Endothelial cell of umbilical vein (primary cell): ENCODE results near the gene NTN3. TPM values are rescaled to one million over a fixed set of nuclear protein-coding genes. Genes with fewer than 3 reads are reported as not detected.

Source experiments
- BruUV-seq: library from RNA; stranded (reverse); fragments of 400-500 nt; replicated peaks from 2 replicates; lab custom pipeline; 2021; lab: Mats Ljungman, UMichigan
- CTCF ChIA-PET: fragments of 300-600, 350-600 bp; sonication (Branson Sonifier 250); formaldehyde crosslinking; loops from one replicate; lab custom pipeline; 2021; ENCODE audit warnings: antibody characterized with exemption, inconsistent platforms; lab: Charles Lee
- POLR2A ChIA-PET: fragments of 300-600, 350-600 bp; sonication (Branson Sonifier 250); formaldehyde crosslinking; loops from one replicate; lab custom pipeline; 2021; ENCODE audit warnings: antibody characterized with exemption, inconsistent platforms; lab: Charles Lee
- DNase-seq: peaks from one replicate; pipeline ENCODE4 v3.0.0-alpha.2; 2011; ENCODE audit warnings: low read depth, low spot score
- FAIRE-seq: peaks from 2 replicates; lab custom pipeline; 2011; peaks lifted over from hg19 to GRCh38; lab: Jason Lieb, UNC
- H2AFZ ChIP-seq: 2 replicates; pipeline ENCODE4 v1.6.0; 2012; ENCODE audit warnings: low read depth, low read length, control low read depth, inconsistent platforms
- H3K27ac ChIP-seq: 2 replicates; pipeline ENCODE4 v1.5.1; 2011; ENCODE audit warnings: low read depth, mild to moderate bottlenecking, control low read depth, low read length, moderate library complexity; ENCODE audit not compliant: insufficient read depth
- H3K27me3 ChIP-seq, 2 experiments: 2 replicates each; pipeline versions ENCODE4 v1.6.0 to v1.6.1; 2011; ENCODE audit warnings: low read length in 2 of 2, mixed read lengths in 1 of 2; ENCODE audit not compliant: control insufficient read depth in 2 of 2, insufficient read depth in 2 of 2
- H3K36me3 ChIP-seq, 2 experiments: 2 replicates in 1 of 2; 3 replicates in 1 of 2; pipeline ENCODE4 v1.5.1; 2011; ENCODE audit warnings: low read length in 2 of 2, mild to moderate bottlenecking in 1 of 2, moderate library complexity in 1 of 2; ENCODE audit not compliant: control insufficient read depth in 2 of 2, insufficient read depth in 2 of 2; ENCODE audit errors: extremely low read depth in 1 of 2
- H3K4me1 ChIP-seq: 3 replicates; pipeline ENCODE4 v1.5.1; 2011; ENCODE audit warnings: mild to moderate bottlenecking, low read length; ENCODE audit not compliant: control insufficient read depth, insufficient read depth; ENCODE audit errors: extremely low read depth
- H3K4me2 ChIP-seq: 2 replicates; pipeline ENCODE4 v1.6.1; 2011; ENCODE audit warnings: low read length, control low read depth, mixed read lengths; ENCODE audit not compliant: insufficient read depth
- H3K4me3 ChIP-seq, 3 experiments: fragments of 200-600 bp in 1 of 3; sonication (generic), shearing (Covaris generic) in 1 of 3; replicated peaks in 1 of 3; 2 replicates each; pipeline ENCODE4 v1.5.1; 2011 to 2016; ENCODE audit warnings: control low read depth in 3 of 3, low read length in 3 of 3, mild to moderate bottlenecking in 2 of 3, inconsistent platforms in 1 of 3, low read depth in 1 of 3, moderate library complexity in 1 of 3; ENCODE audit not compliant: insufficient read depth in 1 of 3
- H3K79me2 ChIP-seq: 2 replicates; pipeline ENCODE4 v1.6.0; 2012; ENCODE audit warnings: low read length, inconsistent platforms; ENCODE audit not compliant: control insufficient read depth, insufficient read depth
- H3K9ac ChIP-seq: replicated peaks from 2 replicates; pipeline ENCODE3; 2011; ENCODE audit warnings: low read length, control low read depth; ENCODE audit not compliant: insufficient read depth; ENCODE audit errors: extremely low read depth
- H3K9me1 ChIP-seq: replicated peaks from 3 replicates; pipeline ENCODE4 v1.6.0; 2011; ENCODE audit warnings: mild to moderate bottlenecking, low read length; ENCODE audit not compliant: control insufficient read depth, insufficient read depth; ENCODE audit errors: extremely low read depth
- H3K9me3 ChIP-seq: replicated peaks from 2 replicates; pipeline ENCODE4 v1.5.1; 2012; ENCODE audit warnings: low read length, inconsistent platforms; ENCODE audit not compliant: control insufficient read depth, insufficient read depth
- H4K20me1 ChIP-seq: replicated peaks from 2 replicates; pipeline ENCODE3; 2011; ENCODE audit warnings: mild to moderate bottlenecking, low read length; ENCODE audit not compliant: control insufficient read depth, insufficient read depth; ENCODE audit errors: extremely low read depth
- CTCF ChIP-seq, 2 donors: IDR thresholded peaks; 1 replicate in 1 of 2; 2 replicates in 1 of 2; pipeline ENCODE4 v1.5.1; 2011; ENCODE audit warnings: low read length in 2 of 2, mild to moderate bottlenecking in 2 of 2, moderate library complexity in 2 of 2, control low read depth in 1 of 2, inconsistent platforms in 1 of 2, low read depth in 1 of 2; ENCODE audit not compliant: insufficient read depth in 1 of 2; ENCODE audit errors: extremely low read depth in 1 of 2
- EZH2 ChIP-seq: IDR thresholded peaks from 2 replicates; pipeline ENCODE4 v1.6.1; 2012; ENCODE audit warnings: borderline replicate concordance, low read depth, mild to moderate bottlenecking, moderate library complexity, low read length, inconsistent platforms; ENCODE audit not compliant: severe bottlenecking
- FOS ChIP-seq: IDR thresholded peaks from 2 replicates; pipeline ENCODE4 v1.6.1; 2011; ENCODE audit warnings: mild to moderate bottlenecking, low read length, moderate library complexity, borderline replicate concordance; ENCODE audit not compliant: insufficient read depth
- GATA2 ChIP-seq: IDR thresholded peaks from 2 replicates; pipeline ENCODE4 v1.7.0; 2011; ENCODE audit warnings: low read depth, mild to moderate bottlenecking, moderate library complexity, mixed read lengths, low read length; ENCODE audit not compliant: insufficient read length, insufficient read depth
- JUN ChIP-seq: IDR thresholded peaks from 2 replicates; pipeline ENCODE4 v1.6.1; 2011; ENCODE audit warnings: borderline replicate concordance, low read depth; ENCODE audit not compliant: insufficient read length, insufficient read depth
- MAX ChIP-seq: IDR thresholded peaks from 2 replicates; pipeline ENCODE4 v1.6.1; 2011; ENCODE audit not compliant: insufficient read depth, insufficient read length
- MYC ChIP-seq: IDR thresholded peaks from one replicate; pipeline ENCODE4 v1.6.1; 2011; ENCODE audit warnings: mild to moderate bottlenecking, low read depth, low read length
- POLR2A ChIP-seq: IDR thresholded peaks from 2 replicates; pipeline ENCODE4 v1.6.1; 2012; ENCODE audit warnings: low read depth, mild to moderate bottlenecking, control low read depth, low read length
- POLR2AphosphoS5 ChIP-seq: IDR thresholded peaks from 2 replicates; pipeline ENCODE4 v1.6.1; 2012; ENCODE audit warnings: low read depth, mild to moderate bottlenecking, control low read depth, low read length, moderate library complexity; ENCODE audit not compliant: insufficient read depth
- dilution Hi-C: fragments of 300-500 bp; cut with MboI; formaldehyde crosslinking; loops from one replicate; pipeline ENCODE4 v1.15.0; 2019; ENCODE audit warnings: low sequenced_read_pairs; ENCODE audit not compliant: extremely low pct_ligation_motif_present
- intact Hi-C: fragments of 100-400 bp; cut with micrococcal nuclease; formaldehyde crosslinking; loops from one replicate; pipeline ENCODE4 v1.10.0; 2022
- polyA plus RNA-seq, 4 experiments: library from polyadenylated mRNA; depleted of rRNA in 3 of 4; stranded (reverse) in 3 of 4; unstranded in 1 of 4; fragments of >200 nt; gene quantifications; 2 replicates each; pipeline versions ENCODE4 v1.2.1 to v1.2.3, GENCODE V29; 2011 to 2012; ENCODE audit warnings: missing spikeins in 1 of 4
- total RNA-seq: library from RNA; stranded (reverse); gene quantifications from 2 replicates; pipeline ENCODE4 v1.2.3, GENCODE V29; 2021

NTN3 gene
- total and polyA plus RNA-seq, 2 donors (not counting 3 experiments of a cell fraction or from before 2014, with no cell fraction given): 0.15 TPM; not detected in 1

- TF ChIP-seq FOS: no peak
- TF ChIP-seq JUN: no peak
- peak in 1 of 2 donors; percentile 20 for TF ChIP-seq CTCF (IDR thresholded peaks at IDR 0.05; ENCODE audit: extremely low read depth in 1 of 2, insufficient read depth in 1 of 2, low read depth in 1 of 2, low read length in 2 of 2)
- BruUV-seq: TSS peak; percentile 55
- peak overlapping the region; percentile 73 for H3K4me2 ChIP-seq
- intact Hi-C loops (loop anchor here (2.0 to 10.0 kb wide), 3 partner anchors 87 to 159 kb away; partner anchors contain the start of genes ABCA3 and RNPS1), dilution Hi-C loops (no loop called here)
- no peak for DNase-seq
- peak overlapping the region; percentile 63 for H3K9ac ChIP-seq
- no peaks in the 10 kb centered on the region for H3K27me3 ChIP-seq
- ChIA-PET POLR2A (no interaction called here), CTCF (interaction anchor here (1.0 to 4.0 kb wide), 7 partner anchors 8 to 109 kb away, joined by 3 to 25 read pairs (median 5); partner anchors contain the start of genes ABCA3 and PDPK1)
- peak overlapping the region; percentile 38 for H3K27ac ChIP-seq
- H3K79me2 ChIP-seq: peaks cover 34% of the 10 kb centered on the region
- FAIRE-seq: no peak
- H3K4me3 ChIP-seq: peak overlapping the region; percentile 35 to 60 (median 57)
- H4K20me1 ChIP-seq: no peaks in the 10 kb centered on the region
- H3K4me1 ChIP-seq: peaks cover 21% of the 10 kb centered on the region
- H3K36me3 ChIP-seq: peaks cover 6 to 10% of the 10 kb centered on the region in 2 experiments
- no peaks in the 10 kb centered on the region for H3K9me1 ChIP-seq
- H2AFZ ChIP-seq: peak overlapping the region; percentile 87
- no peaks in the 10 kb centered on the region for H3K9me3 ChIP-seq
Measured at GRCh38 chr16:2428051-2428783, 42.9 kb upstream of the NTN3 start.

- peaks cover 34% of the 10 kb centered on the region for H3K79me2 ChIP-seq
- H3K4me1 ChIP-seq: peaks cover 21% of the 10 kb centered on the region
- H3K36me3 ChIP-seq: peaks cover 6 to 10% of the 10 kb centered on the region in 2 experiments
- ChIA-PET POLR2A (no interaction called here), CTCF (interaction anchor here (1.0 to 4.0 kb wide), 6 partner anchors 8 to 109 kb away, joined by 3 to 25 read pairs (median 6); partner anchors contain the start of genes ABCA3 and PDPK1)
- H3K4me2 ChIP-seq: peak overlapping the region; percentile 73
- H2AFZ ChIP-seq: peak overlapping the region; percentile 87
- FAIRE-seq (no peak), DNase-seq (no peak)
- peak overlapping the region; percentile 63 for H3K9ac ChIP-seq
- TF ChIP-seq FOS: no peak
- TF ChIP-seq CTCF (IDR thresholded peaks at IDR 0.05; ENCODE audit: extremely low read depth in 1 of 2, insufficient read depth in 1 of 2, low read depth in 1 of 2, low read length in 2 of 2): no peak
- no peak for TF ChIP-seq MYC
- TF ChIP-seq GATA2: no peak
- no peak for TF ChIP-seq MAX
- no peak for TF ChIP-seq POLR2AphosphoS5
- TF ChIP-seq POLR2A: no peak
- TF ChIP-seq EZH2: no peak
- no peak for TF ChIP-seq JUN
- intact Hi-C loops (loop anchor here (1.0 to 10.0 kb wide), 5 partner anchors 32 to 160 kb away; partner anchors contain the start of genes ABCA3, RNPS1 and TEDC2), dilution Hi-C loops (no loop called here)
- no peaks in the 10 kb centered on the region for H3K27me3 ChIP-seq
- H3K9me1 ChIP-seq: no peaks in the 10 kb centered on the region
- H3K27ac ChIP-seq: peak overlapping the region; percentile 38
- H4K20me1 ChIP-seq: no peaks in the 10 kb centered on the region
- BruUV-seq: no TSS peak
- H3K9me3 ChIP-seq: no peaks in the 10 kb centered on the region
- peak overlapping the region; percentile 35 to 60 (median 57) for H3K4me3 ChIP-seq
Measured at GRCh38 chr16:2428784-2429033, 42.4 kb upstream of the NTN3 start.
